Measurements from ENCODE around the gene RCAN1.

RCAN1 gene

GRCh38 chr21:34603002-34603709, 11.8 kb downstream of the RCAN1 start:
- no peak overlapping the region for H3K9ac ChIP-seq (ENCODE audit: low read length)
- H3K36me3 ChIP-seq (ENCODE audit: control insufficient read depth in 1 of 2, insufficient read depth in 2 of 2, low read length in 2 of 2): no peaks in the 10 kb centered on the region
- no peak overlapping the region for H4K8ac ChIP-seq (ENCODE audit: low read depth, low read length)
- H3K79me2 ChIP-seq (ENCODE audit: control insufficient read depth, insufficient read depth, low read length, poor library complexity): no peaks in the 10 kb centered on the region
- H3K4me3 ChIP-seq (ENCODE audit: low read depth, low read length): no peak overlapping the region
- no peak overlapping the region for H3K4ac ChIP-seq (ENCODE audit: low read depth, low read length)
- H3K4me2 ChIP-seq (ENCODE audit: low read length): no peak overlapping the region
- no peak overlapping the region for H2AFZ ChIP-seq (ENCODE audit: insufficient read depth, low read length, poor library complexity)
- H3K23ac ChIP-seq (ENCODE audit: low read length): no peak overlapping the region
- H3K4me1 ChIP-seq (ENCODE audit: control insufficient read depth in 1 of 2, insufficient read depth in 2 of 2, low read length in 2 of 2): no peaks in the 10 kb centered on the region
- no peak overlapping the region for H4K12ac ChIP-seq (ENCODE audit: low read depth, low read length)
- no peak overlapping the region for H2BK120ac ChIP-seq (ENCODE audit: insufficient read depth, low read length, poor library complexity)
- H2BK12ac ChIP-seq (ENCODE audit: low read length): no peak overlapping the region
- H3K14ac ChIP-seq (ENCODE audit: low read length): no peak overlapping the region
- H4K91ac ChIP-seq (ENCODE audit: low read depth, low read length): no peak overlapping the region
- H3K9me3 ChIP-seq (ENCODE audit: insufficient read depth, low read depth, low read length): no peaks in the 10 kb centered on the region
- no peak overlapping the region for H3K27ac ChIP-seq (ENCODE audit: low read depth, low read length)
- H3K79me1 ChIP-seq (ENCODE audit: low read length): no peaks in the 10 kb centered on the region
- H3K27me3 ChIP-seq (ENCODE audit: insufficient read depth, low read length): no peaks in the 10 kb centered on the region
- no peak overlapping the region for H2AK5ac ChIP-seq (ENCODE audit: low read length)
- peak; percentile 68 to 84 for DNase-seq
- WGBS (ENCODE audit: extremely low coverage, insufficient coverage, insufficient read length): no CpG with 5 or more reads among the region's 19 CpGs
- H2BK5ac ChIP-seq (ENCODE audit: low read depth, low read length, poor library complexity): no peak overlapping the region
- H3K18ac ChIP-seq (ENCODE audit: low read length): no peak overlapping the region

GRCh38 chr21:34602061-34602460, 12.9 kb downstream of the RCAN1 start:
- Histone ChIP-seq H2BK120ac (ENCODE audit: insufficient read depth, low read length, poor library complexity) (no peak overlapping the region), H3K9ac (ENCODE audit: low read length) (no peak overlapping the region), H3K27me3 (ENCODE audit: insufficient read depth, low read length) (no peaks in the 10 kb centered on the region), H3K79me2 (ENCODE audit: control insufficient read depth, insufficient read depth, low read length, poor library complexity) (no peaks in the 10 kb centered on the region), H3K9me3 (ENCODE audit: insufficient read depth, low read depth, low read length) (no peaks in the 10 kb centered on the region), H2BK5ac (ENCODE audit: low read depth, low read length, poor library complexity) (no peak overlapping the region), H3K23ac (ENCODE audit: low read length) (no peak overlapping the region), H4K8ac (ENCODE audit: low read depth, low read length) (no peak overlapping the region), H2BK12ac (ENCODE audit: low read length) (no peak overlapping the region), H3K36me3 (ENCODE audit: control insufficient read depth in 1 of 2, insufficient read depth in 2 of 2, low read length in 2 of 2) (no peaks in the 10 kb centered on the region), H4K12ac (ENCODE audit: low read depth, low read length) (no peak overlapping the region), H3K79me1 (ENCODE audit: low read length) (no peaks in the 10 kb centered on the region), H3K4me1 (ENCODE audit: control insufficient read depth in 1 of 2, insufficient read depth in 2 of 2, low read length in 2 of 2) (no peaks in the 10 kb centered on the region), H3K4me3 (ENCODE audit: low read depth, low read length) (no peak overlapping the region), H3K14ac (ENCODE audit: low read length) (no peak overlapping the region), H2AK5ac (ENCODE audit: low read length) (no peak overlapping the region), H3K4me2 (ENCODE audit: low read length) (no peak overlapping the region), H3K4ac (ENCODE audit: low read depth, low read length) (no peak overlapping the region), H3K18ac (ENCODE audit: low read length) (no peak overlapping the region), H2AFZ (ENCODE audit: insufficient read depth, low read length, poor library complexity) (no peak overlapping the region), H4K91ac (ENCODE audit: low read depth, low read length) (no peak overlapping the region), H3K27ac (ENCODE audit: low read depth, low read length) (no peak overlapping the region)
- WGBS (ENCODE audit: extremely low coverage, insufficient coverage, insufficient read length): no CpG with 5 or more reads among the region's 4 CpGs
- peak in 1 of 2 donors; percentile 10 for DNase-seq

GRCh38 chr21:34599534-34600101, 15.3 kb downstream of the RCAN1 start:
- Histone ChIP-seq H3K23ac (ENCODE audit: low read length) (no peak overlapping the region), H3K79me2 (ENCODE audit: control insufficient read depth, insufficient read depth, low read length, poor library complexity) (peaks cover 2% of the 10 kb centered on the region), H2AK5ac (ENCODE audit: low read length) (no peak overlapping the region), H4K91ac (ENCODE audit: low read depth, low read length) (no peak overlapping the region), H2BK120ac (ENCODE audit: insufficient read depth, low read length, poor library complexity) (no peak overlapping the region), H3K4ac (ENCODE audit: low read depth, low read length) (no peak overlapping the region), H4K8ac (ENCODE audit: low read depth, low read length) (no peak overlapping the region), H3K9ac (ENCODE audit: low read length) (no peak overlapping the region), H3K4me3 (ENCODE audit: low read depth, low read length) (no peak overlapping the region), H3K36me3 (ENCODE audit: control insufficient read depth in 1 of 2, insufficient read depth in 2 of 2, low read length in 2 of 2) (no peaks in the 10 kb centered on the region), H3K9me3 (ENCODE audit: insufficient read depth, low read depth, low read length) (peaks cover 2% of the 10 kb centered on the region), H3K18ac (ENCODE audit: low read length) (no peak overlapping the region), H4K12ac (ENCODE audit: low read depth, low read length) (no peak overlapping the region), H3K4me1 (ENCODE audit: control insufficient read depth in 1 of 2, insufficient read depth in 2 of 2, low read length in 2 of 2) (peaks cover 12 to 16% of the 10 kb centered on the region in 2 experiments), H3K14ac (ENCODE audit: low read length) (no peak overlapping the region), H2BK5ac (ENCODE audit: low read depth, low read length, poor library complexity) (no peak overlapping the region), H3K27ac (ENCODE audit: low read depth, low read length) (no peak overlapping the region), H2AFZ (ENCODE audit: insufficient read depth, low read length, poor library complexity) (no peak overlapping the region), H2BK12ac (ENCODE audit: low read length) (no peak overlapping the region), H3K79me1 (ENCODE audit: low read length) (peaks cover 13% of the 10 kb centered on the region), H3K4me2 (ENCODE audit: low read length) (no peak overlapping the region), H3K27me3 (ENCODE audit: insufficient read depth, low read length) (no peaks in the 10 kb centered on the region)
- no peak for DNase-seq
- WGBS (ENCODE audit: extremely low coverage, insufficient coverage, insufficient read length): no CpG with 5 or more reads among the region's 7 CpGs

GRCh38 chr21:34598931-34599400, 15.9 kb downstream of the RCAN1 start:
- H2AK5ac ChIP-seq (ENCODE audit: low read length): no peak overlapping the region
- H3K27me3 ChIP-seq (ENCODE audit: insufficient read depth, low read length): no peaks in the 10 kb centered on the region
- H3K9me3 ChIP-seq (ENCODE audit: insufficient read depth, low read depth, low read length): peaks cover 2% of the 10 kb centered on the region
- H3K9ac ChIP-seq (ENCODE audit: low read length): no peak overlapping the region
- WGBS (ENCODE audit: extremely low coverage, insufficient coverage, insufficient read length): no CpG with 5 or more reads among the region's 4 CpGs
- no peak overlapping the region for H3K4ac ChIP-seq (ENCODE audit: low read depth, low read length)
- H3K14ac ChIP-seq (ENCODE audit: low read length): no peak overlapping the region
- H3K18ac ChIP-seq (ENCODE audit: low read length): no peak overlapping the region
- H3K4me1 ChIP-seq (ENCODE audit: control insufficient read depth in 1 of 2, insufficient read depth in 2 of 2, low read length in 2 of 2): peaks cover 12 to 18% of the 10 kb centered on the region in 2 experiments
- no peaks in the 10 kb centered on the region for H3K36me3 ChIP-seq (ENCODE audit: control insufficient read depth in 1 of 2, insufficient read depth in 2 of 2, low read length in 2 of 2)
- H4K91ac ChIP-seq (ENCODE audit: low read depth, low read length): no peak overlapping the region
- no peak overlapping the region for H2BK5ac ChIP-seq (ENCODE audit: low read depth, low read length, poor library complexity)
- H3K27ac ChIP-seq (ENCODE audit: low read depth, low read length): no peak overlapping the region
- no peak overlapping the region for H2AFZ ChIP-seq (ENCODE audit: insufficient read depth, low read length, poor library complexity)
- H3K79me1 ChIP-seq (ENCODE audit: low read length): peaks cover 14% of the 10 kb centered on the region
- DNase-seq: no peak
- no peak overlapping the region for H3K4me3 ChIP-seq (ENCODE audit: low read depth, low read length)
- H4K12ac ChIP-seq (ENCODE audit: low read depth, low read length): no peak overlapping the region
- H4K8ac ChIP-seq (ENCODE audit: low read depth, low read length): no peak overlapping the region
- no peak overlapping the region for H2BK120ac ChIP-seq (ENCODE audit: insufficient read depth, low read length, poor library complexity)
- H3K4me2 ChIP-seq (ENCODE audit: low read length): no peak overlapping the region
- H3K79me2 ChIP-seq (ENCODE audit: control insufficient read depth, insufficient read depth, low read length, poor library complexity): peaks cover 2% of the 10 kb centered on the region
- H2BK12ac ChIP-seq (ENCODE audit: low read length): no peak overlapping the region
- no peak overlapping the region for H3K23ac ChIP-seq (ENCODE audit: low read length)

All from trophoblast cell (in vitro differentiated cells and primary cell).